Lung microvascular endothelial cell (primary cell): ENCODE results near the gene ARAP2. TPM values are rescaled to one million over a fixed set of nuclear protein-coding genes. Genes with fewer than 3 reads are reported as not detected.

ENCODE experiments used
- DNase-seq, 2 donors: peaks; one replicate each; pipeline versions ENCODE4 v3.0.0 to v3.0.0-alpha.2; 2010; ENCODE audit warnings: low read depth in 2 of 2
- total RNA-seq: library from RNA; depleted of rRNA; stranded (reverse); fragments of >200 nt; gene quantifications from 2 replicates; pipeline ENCODE4 v1.2.1, GENCODE V29; 2014

Gene ARAP2
- total RNA-seq, 1 donor from 2014 or later, result 0.40 TPM

GRCh38 chr4:36222702-36223101, 21.6 kb downstream of the ARAP2 start:
- no peak for DNase-seq

- no peak for DNase-seq
Observed at GRCh38 chr4:36220776-36221175, 23.5 kb downstream of the ARAP2 start.

DNA sequence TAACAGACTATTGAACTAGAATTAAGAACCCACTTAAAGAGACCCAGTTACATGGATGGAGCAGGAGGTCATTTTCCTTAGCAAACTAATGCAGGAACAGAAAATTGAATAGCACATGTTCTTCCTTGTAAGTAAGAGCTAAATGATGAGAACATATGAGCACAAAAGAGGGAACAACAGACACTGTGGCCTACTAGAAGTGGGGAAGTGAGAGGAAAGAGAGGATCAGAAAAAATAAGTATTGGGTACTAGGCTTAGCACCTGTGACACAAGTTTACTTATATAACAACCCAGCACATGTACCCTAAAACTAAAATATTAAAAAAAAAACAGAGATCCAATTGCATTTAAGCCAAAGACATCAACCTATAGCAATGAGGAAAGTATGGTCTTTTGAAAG, 26.2 kb downstream of the ARAP2 start:
- DNase-seq, result no peak

- DNase-seq, result no peak
Observed at GRCh38 chr4:36215627-36216026, 28.7 kb downstream of the ARAP2 start.

DNA sequence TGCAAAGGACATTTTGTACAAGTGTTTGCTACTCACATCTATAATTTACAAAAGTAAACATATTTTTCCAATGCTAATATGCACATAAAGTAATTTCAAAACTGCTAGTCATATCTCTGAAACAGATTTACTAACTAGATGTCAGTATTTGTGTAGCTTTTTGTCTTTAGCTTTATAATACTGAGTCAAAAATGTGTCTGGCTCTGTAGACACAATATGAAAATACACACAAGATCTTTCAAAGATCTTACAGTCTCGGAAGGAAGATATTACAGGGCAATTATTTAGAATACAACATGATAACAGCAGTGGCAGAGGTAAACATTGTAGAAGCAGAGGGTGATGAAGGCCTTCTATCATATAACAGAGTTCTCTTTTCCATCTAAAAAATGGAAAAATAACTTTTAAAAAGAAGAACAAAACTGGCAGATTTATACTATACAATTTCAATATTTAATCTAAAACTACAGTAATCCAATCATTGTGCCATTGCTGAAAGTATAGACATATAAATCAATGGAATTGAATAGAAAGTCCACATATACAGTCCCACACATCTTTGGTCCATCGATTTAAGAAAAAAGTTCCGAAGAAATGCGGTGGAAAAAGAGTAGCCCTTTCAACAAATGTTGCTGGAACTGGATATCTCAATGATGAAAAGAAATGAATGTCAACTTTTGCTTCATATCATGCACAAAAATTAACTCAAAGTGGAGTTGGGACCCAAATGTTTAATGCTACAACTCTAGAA, 29.4 kb downstream of the ARAP2 start:
- no peak for DNase-seq

DNA sequence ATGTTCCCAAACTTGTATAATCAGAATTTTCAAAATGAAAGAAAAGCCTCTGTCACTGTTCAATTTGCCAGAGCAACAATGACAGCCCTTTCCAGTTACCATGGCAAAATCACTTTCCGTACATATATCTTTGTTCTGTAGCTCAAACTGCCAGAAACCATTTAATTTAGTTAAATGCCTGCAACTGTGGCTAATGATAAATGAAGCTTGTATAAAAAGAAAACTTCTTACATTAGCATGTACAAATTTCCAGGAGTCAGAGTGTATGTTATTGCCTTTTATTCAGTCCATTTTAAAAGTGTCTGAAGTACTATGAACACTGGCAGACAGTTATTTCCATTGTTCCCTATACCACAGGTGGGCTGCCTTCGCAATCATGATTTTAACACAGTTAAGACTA, 30.3 kb downstream of the ARAP2 start:
- no peak for DNase-seq

DNA sequence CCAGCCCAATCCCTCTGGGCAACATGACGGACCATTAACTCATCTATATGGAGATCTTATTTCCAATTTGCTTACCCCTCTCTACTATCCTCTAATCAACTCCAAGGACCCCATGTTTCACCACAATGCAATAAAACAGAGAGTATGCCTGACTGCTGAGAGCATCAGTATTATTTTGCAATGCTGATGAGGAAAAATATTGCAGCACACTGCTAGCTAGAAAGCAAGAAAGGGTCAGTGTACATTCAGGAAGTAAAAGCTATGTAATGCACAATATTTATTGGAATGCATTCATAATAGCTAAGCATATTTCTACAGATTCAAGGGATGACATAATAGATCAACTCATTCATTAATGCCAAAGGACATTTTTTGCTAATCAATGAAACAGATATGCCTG, 33.2 kb downstream of the ARAP2 start:
- no peak for DNase-seq

DNA sequence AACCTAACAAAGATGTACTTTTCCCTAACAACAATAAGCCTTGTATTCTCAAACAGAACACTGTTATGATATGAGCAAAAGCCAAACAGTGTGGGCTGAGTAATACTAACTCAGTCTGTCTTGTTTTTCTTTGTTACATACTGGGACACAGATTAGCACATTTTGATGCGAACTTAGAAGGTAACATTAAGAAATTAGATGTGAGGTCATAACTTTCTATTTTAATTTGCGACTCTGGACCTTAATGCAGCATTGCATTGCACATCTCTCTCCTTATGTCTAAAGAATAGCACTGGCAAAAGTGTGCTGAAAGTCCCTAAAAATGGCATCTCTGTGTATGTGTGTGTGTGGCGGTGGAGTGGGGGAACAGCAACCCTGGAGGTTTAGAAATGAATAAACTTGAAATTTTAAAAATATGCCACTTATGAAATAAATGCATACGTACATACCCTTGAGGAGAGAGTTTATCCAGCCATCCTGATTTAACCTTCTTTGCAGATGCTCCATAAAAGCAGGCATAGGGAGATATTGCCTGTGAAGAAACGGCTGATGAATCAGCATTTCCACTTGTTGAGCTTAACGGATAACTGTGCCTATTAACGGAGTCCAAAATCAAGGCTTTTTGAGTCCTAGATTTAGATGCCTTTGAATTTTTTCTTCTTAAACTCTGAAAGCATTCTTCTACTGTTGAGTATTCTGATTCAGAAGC, 34.2 kb downstream of the ARAP2 start:
- no peak for DNase-seq

DNA sequence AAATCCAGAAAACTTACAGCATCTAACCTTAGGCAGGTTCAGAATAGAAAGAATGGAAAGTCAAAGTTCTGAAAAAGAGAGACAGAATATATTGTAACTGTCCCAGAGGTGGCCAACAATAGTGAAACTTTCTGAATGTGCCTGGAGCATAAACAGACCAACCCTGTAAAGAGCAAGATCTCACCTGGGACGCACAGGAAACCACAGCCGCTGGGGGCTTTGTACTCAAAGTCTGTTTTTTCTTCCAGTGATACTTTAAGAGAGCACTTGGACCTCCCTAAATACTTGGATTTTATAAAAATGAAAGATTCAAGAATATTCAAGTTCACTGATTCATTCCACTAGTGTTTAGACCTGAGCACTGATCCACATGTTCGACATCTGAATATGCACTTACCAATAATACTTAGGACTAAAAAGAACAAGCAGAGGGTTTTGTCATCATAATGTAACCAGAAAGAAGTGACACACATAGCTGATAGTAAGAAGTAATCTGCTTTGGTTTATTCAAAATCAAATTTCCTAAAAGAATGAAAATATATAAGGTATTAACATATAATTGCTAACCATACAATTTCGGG, 35.3 kb downstream of the ARAP2 start:
- DNase-seq, result no peak

DNA sequence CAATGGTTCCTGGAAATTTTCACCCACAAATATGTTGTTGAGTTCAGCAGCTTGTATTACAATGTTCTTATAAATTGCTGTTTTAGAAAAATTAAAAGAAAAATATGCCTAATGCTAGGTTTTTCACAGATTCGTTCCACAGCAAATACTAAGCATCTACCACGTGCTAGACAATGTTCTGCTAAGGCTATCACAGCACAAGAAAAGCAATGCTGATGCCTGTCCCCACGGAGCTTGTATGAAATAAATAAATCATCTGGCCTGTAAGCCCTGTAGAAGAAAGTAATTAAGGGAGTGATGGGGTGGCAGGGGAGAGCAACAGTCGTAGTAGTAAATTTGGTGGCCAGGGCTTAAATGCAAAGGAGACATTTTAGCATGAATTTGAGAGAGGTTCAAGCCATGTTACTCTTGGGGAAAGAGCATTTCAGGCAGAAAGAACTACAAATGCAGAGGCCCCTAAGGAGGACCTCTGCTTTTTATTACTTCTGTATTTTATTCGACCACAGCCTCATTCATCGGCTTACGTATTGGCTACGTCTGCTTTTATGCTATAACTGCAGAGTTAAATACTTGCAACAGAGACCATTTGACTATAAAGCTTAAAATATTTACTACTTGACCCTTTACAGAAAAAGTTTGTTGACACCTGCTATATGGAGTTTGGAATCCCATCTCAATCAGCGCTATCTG, 36.3 kb downstream of the ARAP2 start:
- DNase-seq, result no peak

- DNase-seq, result no peak
Observed at GRCh38 chr4:36207367-36207766, 36.9 kb downstream of the ARAP2 start.

DNA sequence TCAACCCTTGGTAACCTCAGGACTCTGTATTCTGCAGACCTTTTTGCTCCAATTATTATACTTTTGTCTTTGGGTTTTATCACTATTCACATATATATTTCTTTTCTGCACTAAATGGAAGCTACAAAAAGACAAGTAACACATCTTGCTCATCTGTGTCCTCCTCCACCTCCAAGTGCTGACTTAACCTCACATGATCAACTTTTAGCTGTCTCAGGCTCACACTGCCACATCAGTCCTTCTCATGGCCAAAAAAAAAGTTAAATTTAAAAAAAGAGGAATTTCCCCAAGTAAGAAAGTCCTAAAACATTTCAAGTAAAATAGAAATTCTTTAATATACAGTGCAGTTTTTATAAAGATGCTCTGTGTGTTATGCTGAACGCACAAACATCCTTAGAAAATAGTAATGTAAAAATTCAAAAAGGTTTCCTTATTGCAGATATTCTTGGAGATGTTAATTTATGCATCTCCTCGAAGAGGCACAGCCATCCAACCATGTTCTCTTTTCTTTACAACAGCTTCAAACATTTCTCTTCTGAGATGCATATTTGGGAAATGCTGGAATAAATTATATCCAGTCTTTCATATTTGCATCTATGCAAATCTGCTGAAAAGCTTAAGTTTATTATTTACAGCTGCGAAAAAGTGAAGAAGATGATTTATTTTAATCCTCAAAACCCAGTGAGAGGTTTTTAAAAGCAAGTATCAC, 37.6 kb downstream of the ARAP2 start:
- DNase-seq, result no peak

- DNase-seq, result no peak
Observed at GRCh38 chr4:36206012-36206411, 38.3 kb downstream of the ARAP2 start.

DNA sequence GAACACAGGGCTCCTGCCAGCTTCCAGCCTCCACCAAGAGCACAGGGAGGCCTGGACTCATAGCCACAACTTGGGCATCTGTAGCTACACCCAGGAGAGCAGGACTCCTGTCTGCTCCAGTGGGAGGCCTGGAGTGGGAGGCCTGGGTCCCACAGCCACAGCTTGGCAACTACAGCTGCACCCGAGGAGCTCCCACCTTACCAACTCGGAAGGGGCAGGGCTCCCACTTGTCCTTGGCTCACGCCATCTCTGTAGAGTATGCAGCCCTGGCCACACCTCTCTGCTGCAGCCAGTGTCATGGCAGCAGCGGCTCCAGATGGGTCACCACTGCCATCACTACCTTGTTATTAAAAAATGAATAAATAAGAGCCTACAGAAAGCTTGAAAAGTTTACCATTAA, 45.5 kb downstream of the ARAP2 start:
- DNase-seq, result no peak

GRCh38 chr4:36198068-36198808, 46.1 kb downstream of the ARAP2 start:
- DNase-seq, result no peak

DNA sequence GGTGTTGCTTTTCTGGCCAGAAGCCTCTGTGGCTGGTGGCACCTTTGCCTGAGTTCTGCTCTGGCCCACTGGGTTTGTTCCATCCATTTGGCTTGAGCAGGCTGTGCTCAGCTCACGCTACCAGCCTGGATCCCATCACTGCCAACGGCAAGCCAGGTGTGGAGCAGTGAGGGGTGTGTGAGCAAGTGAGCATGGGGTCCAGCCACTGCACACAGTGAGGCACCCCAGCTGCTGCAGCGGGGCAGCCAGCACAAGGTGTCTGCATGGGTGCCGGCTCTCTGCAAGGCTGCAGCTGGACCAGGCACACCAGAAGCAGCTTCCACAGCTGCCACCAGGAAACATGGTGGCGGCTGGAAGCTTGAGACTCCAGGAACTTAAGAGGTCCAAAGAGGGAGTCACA, 46.8 kb downstream of the ARAP2 start:
- DNase-seq, result no peak

GRCh38 chr4:36196145-36196913, 48.0 kb downstream of the ARAP2 start:
- no peak for DNase-seq

GRCh38 chr4:36192922-36193321, 51.4 kb downstream of the ARAP2 start:
- DNase-seq, result no peak

GRCh38 chr4:36189511-36190226, 54.6 kb downstream of the ARAP2 start:
- DNase-seq, result no peak
